ENCODE results near the gene PRKG2.

PRKG2 gene

DNA sequence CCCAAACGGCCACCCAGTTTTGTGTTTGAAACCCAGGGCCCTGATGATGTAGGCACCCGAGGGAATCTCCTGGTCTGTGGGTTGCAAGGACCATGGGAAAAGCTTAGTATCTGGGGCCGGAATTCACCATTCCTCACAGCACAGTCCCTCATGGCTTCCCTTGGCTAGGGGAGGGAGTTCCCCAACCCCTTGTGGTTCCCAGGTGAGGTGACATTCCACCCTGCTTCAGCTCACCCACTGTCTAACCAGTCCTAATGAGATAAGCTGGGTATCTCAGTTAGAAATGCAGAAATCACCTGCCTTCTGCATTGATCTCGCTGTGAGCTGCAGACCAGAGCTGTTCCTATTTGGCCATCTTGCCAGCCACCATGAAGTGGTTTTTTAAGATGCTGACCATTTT lies 84.0 kb downstream of the PRKG2 start:
- Histone ChIP-seq H3K4me1 (ENCODE audit: control insufficient read depth in 1 of 2, insufficient read depth in 2 of 2, low read length in 2 of 2) (no peaks in the 10 kb centered on the region), H3K9me3 (ENCODE audit: control insufficient read depth in 1 of 2, low read length in 2 of 2) (no peaks in the 10 kb centered on the region), H3K27me3 (ENCODE audit: low read depth, low read length) (no peaks in the 10 kb centered on the region), H3K27ac (ENCODE audit: low read length) (no peak overlapping the region), H3K36me3 (ENCODE audit: control insufficient read depth in 1 of 2, insufficient read depth in 2 of 2, low read length in 2 of 2) (peaks cover 0 to 4% of the 10 kb centered on the region in 2 donors), H3K4me3 (ENCODE audit: low read depth in 1 of 2, low read length in 2 of 2) (no peak overlapping the region)

DNA sequence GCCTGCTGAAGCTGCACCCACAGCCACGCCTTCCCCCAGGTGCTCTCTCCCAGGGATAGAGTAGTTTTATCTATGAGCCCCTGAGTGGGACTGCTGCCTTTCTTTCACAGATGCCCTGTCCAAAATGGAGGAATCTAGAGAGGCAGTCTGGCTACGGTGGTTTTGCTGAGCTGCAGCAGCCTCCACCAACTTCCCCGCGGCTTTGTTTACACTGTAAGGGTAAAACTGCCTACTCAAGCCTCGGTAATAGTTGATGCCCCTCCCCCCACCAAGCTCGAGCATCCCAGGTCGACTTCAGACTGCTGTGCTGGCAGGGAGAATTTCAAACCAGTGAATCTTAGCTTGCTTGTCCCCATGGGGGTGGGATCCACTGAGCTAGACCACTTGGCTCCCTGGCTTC lies 84.5 kb downstream of the PRKG2 start:
- Histone ChIP-seq H3K9me3 (ENCODE audit: control insufficient read depth in 1 of 2, low read length in 2 of 2) (no peaks in the 10 kb centered on the region), H3K4me1 (ENCODE audit: control insufficient read depth in 1 of 2, insufficient read depth in 2 of 2, low read length in 2 of 2) (no peaks in the 10 kb centered on the region), H3K4me3 (ENCODE audit: low read depth in 1 of 2, low read length in 2 of 2) (no peak overlapping the region), H3K36me3 (ENCODE audit: control insufficient read depth in 1 of 2, insufficient read depth in 2 of 2, low read length in 2 of 2) (peaks cover 0 to 4% of the 10 kb centered on the region in 2 donors), H3K27me3 (ENCODE audit: low read depth, low read length) (no peaks in the 10 kb centered on the region), H3K27ac (ENCODE audit: low read length) (no peak overlapping the region)

DNA sequence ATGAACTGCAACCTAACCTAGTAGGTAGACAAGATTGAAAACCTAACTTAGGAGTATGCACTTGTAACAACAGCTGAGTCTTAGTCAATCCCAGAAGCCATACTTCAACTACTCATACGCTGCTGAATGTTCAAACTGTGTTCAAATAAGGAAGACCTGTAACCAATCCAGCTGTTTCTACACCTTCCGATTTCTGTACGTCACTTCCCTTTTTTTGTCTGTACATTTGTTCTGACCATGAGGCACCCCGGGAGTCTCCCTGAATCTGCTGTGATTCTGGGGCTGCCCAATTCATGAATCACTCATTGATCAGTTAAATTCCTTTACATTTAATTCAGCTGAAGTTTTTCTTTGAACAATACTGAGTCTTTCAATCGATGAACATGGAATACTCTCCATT lies 95.0 kb downstream of the PRKG2 start:
- H3K4me1 ChIP-seq (ENCODE audit: control insufficient read depth in 1 of 2, insufficient read depth in 2 of 2, low read length in 2 of 2), result no peaks in the 10 kb centered on the region
- H3K4me3 ChIP-seq (ENCODE audit: low read depth in 1 of 2, low read length in 2 of 2), result no peak overlapping the region

DNA sequence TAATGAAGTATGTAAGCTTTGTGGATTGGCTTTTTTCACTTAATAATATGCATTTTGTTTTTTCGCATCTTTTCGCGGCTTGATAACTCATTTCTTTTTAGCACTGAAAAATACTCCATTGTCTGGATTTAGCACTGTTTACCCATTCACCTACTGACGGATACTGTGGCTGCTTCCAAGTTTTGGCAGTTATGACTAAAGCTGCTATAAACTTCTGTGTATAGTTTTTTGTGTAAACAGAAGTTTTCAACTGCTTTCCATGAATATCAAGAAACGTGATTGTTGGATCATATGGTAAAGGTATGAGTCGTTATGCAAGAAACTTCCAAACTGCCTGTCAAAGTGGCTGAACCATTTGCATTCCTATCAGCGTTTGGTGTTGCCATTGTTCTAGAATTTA lies 96.9 kb downstream of the PRKG2 start:
- H3K36me3 ChIP-seq (ENCODE audit: control insufficient read depth in 1 of 2, insufficient read depth in 2 of 2, low read length in 2 of 2), result no peaks in the 10 kb centered on the region
- no peak overlapping the region for H3K4me3 ChIP-seq (ENCODE audit: low read depth in 1 of 2, low read length in 2 of 2)
- no peaks in the 10 kb centered on the region for H3K4me1 ChIP-seq (ENCODE audit: control insufficient read depth in 1 of 2, insufficient read depth in 2 of 2, low read length in 2 of 2)
- no peak overlapping the region for H3K27ac ChIP-seq (ENCODE audit: low read length)
- no peaks in the 10 kb centered on the region for H3K27me3 ChIP-seq (ENCODE audit: low read depth, low read length)
- no peaks in the 10 kb centered on the region for H3K9me3 ChIP-seq (ENCODE audit: control insufficient read depth in 1 of 2, low read length in 2 of 2)

More for the DNA sequence above, 95.0 kb downstream of the PRKG2 start:
- no peaks in the 10 kb centered on the region for H3K9me3 ChIP-seq (ENCODE audit: control insufficient read depth in 1 of 2, low read length in 2 of 2)
- H3K36me3 ChIP-seq (ENCODE audit: control insufficient read depth in 1 of 2, insufficient read depth in 2 of 2, low read length in 2 of 2), result no peaks in the 10 kb centered on the region
- H3K27me3 ChIP-seq (ENCODE audit: low read depth, low read length), result no peaks in the 10 kb centered on the region
- H3K27ac ChIP-seq (ENCODE audit: low read length), result no peak overlapping the region

GRCh38 chr4:81116566-81116965 lies 98.5 kb downstream of the PRKG2 start:
- Histone ChIP-seq H3K36me3 (ENCODE audit: control insufficient read depth in 1 of 2, insufficient read depth in 2 of 2, low read length in 2 of 2) (no peaks in the 10 kb centered on the region), H3K9me3 (ENCODE audit: control insufficient read depth in 1 of 2, low read length in 2 of 2) (no peaks in the 10 kb centered on the region), H3K27me3 (ENCODE audit: low read depth, low read length) (no peaks in the 10 kb centered on the region), H3K4me1 (ENCODE audit: control insufficient read depth in 1 of 2, insufficient read depth in 2 of 2, low read length in 2 of 2) (no peaks in the 10 kb centered on the region), H3K4me3 (ENCODE audit: low read depth in 1 of 2, low read length in 2 of 2) (no peak overlapping the region), H3K27ac (ENCODE audit: low read length) (no peak overlapping the region)

DNA sequence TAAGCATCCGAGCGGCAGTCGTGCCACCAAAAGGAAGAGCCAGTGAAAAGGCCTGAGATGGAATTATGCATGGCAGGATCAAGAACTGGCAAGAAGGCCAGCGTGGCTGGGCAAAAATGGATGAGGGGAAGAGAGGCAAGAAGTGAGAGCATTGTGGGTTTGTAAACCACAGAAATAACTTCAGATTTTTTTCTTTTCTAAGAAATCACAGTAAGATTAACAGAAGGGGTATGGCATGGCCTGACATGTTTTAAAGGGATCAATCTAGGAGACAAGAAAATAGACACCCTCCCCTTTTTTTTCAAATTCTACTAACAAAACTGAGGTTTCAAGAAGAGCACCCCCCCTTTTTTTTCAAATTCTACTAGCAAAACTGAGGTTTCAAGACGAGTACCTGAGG lies 102.0 kb downstream of the PRKG2 start:
- H3K27ac ChIP-seq (ENCODE audit: low read length), result no peak overlapping the region
- no peaks in the 10 kb centered on the region for H3K27me3 ChIP-seq (ENCODE audit: low read depth, low read length)
- no peak overlapping the region for H3K4me3 ChIP-seq (ENCODE audit: low read depth in 1 of 2, low read length in 2 of 2)
- no peaks in the 10 kb centered on the region for H3K9me3 ChIP-seq (ENCODE audit: control insufficient read depth in 1 of 2, low read length in 2 of 2)
- H3K36me3 ChIP-seq (ENCODE audit: control insufficient read depth in 1 of 2, insufficient read depth in 2 of 2, low read length in 2 of 2), result no peaks in the 10 kb centered on the region
- peaks cover 0 to 4% of the 10 kb centered on the region in 2 donors for H3K4me1 ChIP-seq (ENCODE audit: control insufficient read depth in 1 of 2, insufficient read depth in 2 of 2, low read length in 2 of 2)

DNA sequence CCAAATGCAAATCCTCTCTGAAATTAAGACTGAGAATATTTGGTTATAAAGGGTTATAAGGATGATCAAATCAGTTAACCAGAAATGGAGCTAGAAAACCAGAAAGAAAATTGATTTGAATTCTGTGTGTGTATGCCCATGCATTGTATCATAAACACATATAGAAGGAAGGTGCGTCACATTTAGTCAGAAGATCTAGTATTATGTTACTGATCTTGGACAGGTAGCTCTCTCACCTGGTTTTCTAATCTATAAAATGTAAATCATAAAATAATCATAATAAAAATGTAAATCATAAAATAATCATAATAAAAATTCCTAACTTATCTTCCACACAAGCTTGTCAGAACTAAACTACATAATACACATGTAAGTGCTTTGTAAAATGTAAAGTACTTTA lies 105.7 kb downstream of the PRKG2 start:
- Histone ChIP-seq H3K27me3 (ENCODE audit: low read depth, low read length) (no peaks in the 10 kb centered on the region), H3K4me3 (ENCODE audit: low read depth in 1 of 2, low read length in 2 of 2) (no peak overlapping the region), H3K4me1 (ENCODE audit: control insufficient read depth in 1 of 2, insufficient read depth in 2 of 2, low read length in 2 of 2) (peaks cover 0 to 4% of the 10 kb centered on the region in 2 donors), H3K9me3 (ENCODE audit: control insufficient read depth in 1 of 2, low read length in 2 of 2) (no peaks in the 10 kb centered on the region), H3K36me3 (ENCODE audit: control insufficient read depth in 1 of 2, insufficient read depth in 2 of 2, low read length in 2 of 2) (no peaks in the 10 kb centered on the region), H3K27ac (ENCODE audit: low read length) (no peak overlapping the region)

GRCh38 chr4:81106150-81106549 lies 108.9 kb downstream of the PRKG2 start:
- no peaks in the 10 kb centered on the region for H3K9me3 ChIP-seq (ENCODE audit: control insufficient read depth in 1 of 2, low read length in 2 of 2)
- no peak overlapping the region for H3K4me3 ChIP-seq (ENCODE audit: low read depth in 1 of 2, low read length in 2 of 2)
- peaks cover 0 to 4% of the 10 kb centered on the region in 2 donors for H3K4me1 ChIP-seq (ENCODE audit: control insufficient read depth in 1 of 2, insufficient read depth in 2 of 2, low read length in 2 of 2)
- H3K27me3 ChIP-seq (ENCODE audit: low read depth, low read length), result no peaks in the 10 kb centered on the region
- no peak overlapping the region for H3K27ac ChIP-seq (ENCODE audit: low read length)
- no peaks in the 10 kb centered on the region for H3K36me3 ChIP-seq (ENCODE audit: control insufficient read depth in 1 of 2, insufficient read depth in 2 of 2, low read length in 2 of 2)

GRCh38 chr4:81102107-81102506 lies 112.9 kb downstream of the PRKG2 start:
- Histone ChIP-seq H3K4me1 (ENCODE audit: control insufficient read depth in 1 of 2, insufficient read depth in 2 of 2, low read length in 2 of 2) (no peaks in the 10 kb centered on the region), H3K27me3 (ENCODE audit: low read depth, low read length) (no peaks in the 10 kb centered on the region), H3K36me3 (ENCODE audit: control insufficient read depth in 1 of 2, insufficient read depth in 2 of 2, low read length in 2 of 2) (peaks cover 0 to 5% of the 10 kb centered on the region in 2 donors), H3K9me3 (ENCODE audit: control insufficient read depth in 1 of 2, low read length in 2 of 2) (no peaks in the 10 kb centered on the region), H3K27ac (ENCODE audit: low read length) (no peak overlapping the region), H3K4me3 (ENCODE audit: low read depth in 1 of 2, low read length in 2 of 2) (no peak overlapping the region)

DNA sequence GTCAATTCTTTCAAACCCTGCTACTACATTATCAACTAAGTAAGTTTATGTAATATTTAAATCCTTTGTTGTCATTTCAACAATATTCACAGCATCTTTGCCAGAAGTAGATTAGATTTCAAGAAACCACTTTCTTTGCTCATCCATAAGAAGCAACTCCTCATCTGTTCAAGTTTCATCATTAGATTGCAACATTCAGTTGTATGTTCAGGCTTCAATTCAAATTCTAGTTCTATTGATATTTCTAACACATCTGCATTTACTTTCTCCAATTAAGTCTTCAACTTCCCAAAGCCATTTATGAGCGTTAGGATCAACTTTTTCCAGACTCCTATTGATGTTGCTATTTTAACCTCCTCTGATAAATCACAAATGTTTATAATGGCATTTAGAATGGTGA lies 118.5 kb downstream of the PRKG2 start:
- Histone ChIP-seq H3K27ac (ENCODE audit: low read length) (no peak overlapping the region), H3K9me3 (ENCODE audit: control insufficient read depth in 1 of 2, low read length in 2 of 2) (no peaks in the 10 kb centered on the region), H3K36me3 (ENCODE audit: control insufficient read depth in 1 of 2, insufficient read depth in 2 of 2, low read length in 2 of 2) (peaks cover 0 to 5% of the 10 kb centered on the region in 2 donors), H3K27me3 (ENCODE audit: low read depth, low read length) (no peaks in the 10 kb centered on the region), H3K4me3 (ENCODE audit: low read depth in 1 of 2, low read length in 2 of 2) (no peak overlapping the region), H3K4me1 (ENCODE audit: control insufficient read depth in 1 of 2, insufficient read depth in 2 of 2, low read length in 2 of 2) (no peaks in the 10 kb centered on the region)

DNA sequence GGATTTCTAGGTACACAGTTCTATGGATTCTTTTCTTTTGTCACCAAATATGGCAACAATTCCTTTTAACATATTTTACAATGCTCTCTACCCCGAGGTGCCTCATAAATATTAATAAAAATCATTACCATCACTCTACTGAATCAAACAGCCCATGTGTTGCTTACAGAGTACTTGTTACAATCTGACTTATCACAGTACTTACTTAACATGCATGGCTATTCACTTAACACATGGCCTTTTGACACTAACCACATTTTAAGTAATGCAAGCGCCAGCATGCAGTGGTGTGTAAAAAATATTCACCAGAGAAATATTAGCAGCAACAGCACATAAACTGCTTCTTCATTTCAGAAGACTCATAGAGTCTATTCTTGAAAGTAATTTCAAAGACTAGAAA lies 119.6 kb downstream of the PRKG2 start:
- Histone ChIP-seq H3K4me3 (ENCODE audit: low read depth in 1 of 2, low read length in 2 of 2) (no peak overlapping the region), H3K4me1 (ENCODE audit: control insufficient read depth in 1 of 2, insufficient read depth in 2 of 2, low read length in 2 of 2) (no peaks in the 10 kb centered on the region), H3K9me3 (ENCODE audit: control insufficient read depth in 1 of 2, low read length in 2 of 2) (no peaks in the 10 kb centered on the region), H3K36me3 (ENCODE audit: control insufficient read depth in 1 of 2, insufficient read depth in 2 of 2, low read length in 2 of 2) (peaks cover 0 to 5% of the 10 kb centered on the region in 2 donors), H3K27me3 (ENCODE audit: low read depth, low read length) (no peaks in the 10 kb centered on the region), H3K27ac (ENCODE audit: low read length) (no peak overlapping the region)

GRCh38 chr4:81093720-81094401 lies 121.2 kb downstream of the PRKG2 start:
- H3K27ac ChIP-seq (ENCODE audit: low read length), result no peak overlapping the region

More at GRCh38 chr4:81093720-81094401, 121.2 kb downstream of the PRKG2 start:
- Histone ChIP-seq H3K27me3 (ENCODE audit: low read depth, low read length) (no peaks in the 10 kb centered on the region), H3K9me3 (ENCODE audit: control insufficient read depth in 1 of 2, low read length in 2 of 2) (no peaks in the 10 kb centered on the region), H3K4me1 (ENCODE audit: control insufficient read depth in 1 of 2, insufficient read depth in 2 of 2, low read length in 2 of 2) (no peaks in the 10 kb centered on the region), H3K36me3 (ENCODE audit: control insufficient read depth in 1 of 2, insufficient read depth in 2 of 2, low read length in 2 of 2) (peaks cover 0 to 5% of the 10 kb centered on the region in 2 donors), H3K4me3 (ENCODE audit: low read depth in 1 of 2, low read length in 2 of 2) (no peak overlapping the region)
